HepG2 (cell line): Measurements from ENCODE around the gene PIGZ. TPM values are rescaled to one million over a fixed set of nuclear protein-coding genes. Genes with fewer than 3 reads are reported as not detected.

Source experiments
- ATAC-seq: fragments of 200-7000 bp; cut with Tn5 transposase; 3 replicates; pipeline ENCODE4 v1.9.1; 2020; ENCODE audit warnings: mild to moderate bottlenecking, moderate library complexity
- BruUV-seq: library from RNA; stranded (reverse); fragments of 400-500 nt; replicated peaks from 2 replicates; lab custom pipeline; 2021; lab: Mats Ljungman, UMichigan
- CTCF ChIA-PET: fragments of 300-600 bp; formaldehyde crosslinking; extraction: SDS; loops from one replicate; lab custom pipeline; 2021; ENCODE audit warnings: low total read pairs, inconsistent platforms, low intra/inter-chr PET ratio; lab: Yijun Ruan, JAX
- POLR2A ChIA-PET: fragments of 350-600 bp; sonication (Branson Sonifier 250); formaldehyde crosslinking; loops from one replicate; lab custom pipeline; 2020; ENCODE audit warnings: antibody characterized with exemption, inconsistent platforms; lab: Yijun Ruan, JAX
- DNase-seq: peaks from one replicate; pipeline ENCODE4 v3.0.0-alpha.2; 2015; ENCODE audit warnings: low spot score
- FAIRE-seq: peaks from 3 replicates; lab custom pipeline; 2011; peaks lifted over from hg19 to GRCh38; lab: Jason Lieb, UNC
- H2AFZ ChIP-seq: one replicate; pipeline ENCODE4 v1.6.1; 2011; ENCODE audit warnings: low read length, inconsistent platforms
- H3K27ac ChIP-seq: fragments of 300-600 bp; 3 replicates; pipeline ENCODE4 v1.8.0; 2011; ENCODE audit warnings: mixed run types, mild to moderate bottlenecking, mixed read lengths, low read length, inconsistent platforms; ENCODE audit not compliant: insufficient read depth; ENCODE audit errors: extremely low read length
- H3K27me3 ChIP-seq, 2 experiments: fragments of 200-600 bp in 1 of 2; 2 replicates in 1 of 2; 3 replicates in 1 of 2; pipeline versions ENCODE4 v1.6.0 to v1.8.0; 2011; ENCODE audit warnings: low read length in 2 of 2, mild to moderate bottlenecking in 2 of 2, moderate library complexity in 2 of 2, inconsistent platforms in 1 of 2; ENCODE audit not compliant: insufficient read depth in 2 of 2, control insufficient read depth in 1 of 2
- H3K36me3 ChIP-seq, 2 experiments: fragments of 200-600 bp in 1 of 2; replicated peaks in 1 of 2; 2 replicates in 1 of 2; 3 replicates in 1 of 2; pipeline versions ENCODE4 v1.5.1 to v1.8.0; 2011; ENCODE audit warnings: low read length in 2 of 2, inconsistent platforms in 1 of 2; ENCODE audit not compliant: insufficient read depth in 2 of 2, control insufficient read depth in 1 of 2
- H3K4me1 ChIP-seq: 2 replicates; pipeline ENCODE4 v1.5.1; 2012; ENCODE audit warnings: low read length, inconsistent platforms; ENCODE audit not compliant: insufficient read depth
- H3K4me2 ChIP-seq: 2 replicates; pipeline ENCODE4 v1.6.0; 2011; ENCODE audit warnings: low read depth, low read length, inconsistent platforms
- H3K4me3 ChIP-seq, 3 experiments: fragments of 200-600 bp in 1 of 3; sonication (generic), shearing (Covaris generic) in 1 of 3; replicated peaks in 1 of 3; 2 replicates each; pipeline ENCODE4 v1.5.1; 2011 to 2016; ENCODE audit warnings: low read length in 3 of 3, inconsistent platforms in 2 of 3, low read depth in 2 of 3, mild to moderate bottlenecking in 2 of 3, control low read depth in 1 of 3, mixed read lengths in 1 of 3; ENCODE audit not compliant: insufficient read depth in 1 of 3
- H3K79me2 ChIP-seq: one replicate; pipeline ENCODE4 v1.6.1; 2011; ENCODE audit warnings: low read length, inconsistent platforms; ENCODE audit not compliant: insufficient read depth
- H3K9ac ChIP-seq: 2 replicates; pipeline ENCODE4 v1.6.0; 2011; ENCODE audit warnings: mild to moderate bottlenecking, low read depth, low read length, inconsistent platforms; ENCODE audit not compliant: insufficient read depth
- H3K9me3 ChIP-seq: 2 replicates; pipeline ENCODE4 v1.5.1; 2012; ENCODE audit warnings: mild to moderate bottlenecking, low read length
- H4K20me1 ChIP-seq: 2 replicates; pipeline ENCODE4 v1.6.0; 2011; ENCODE audit warnings: inconsistent platforms, mild to moderate bottlenecking, low read length, moderate library complexity; ENCODE audit not compliant: insufficient read depth
- ARID5B ChIP-seq: IDR thresholded peaks from 2 replicates; pipeline ENCODE4 v1.4.0; 2020; ENCODE audit warnings: mild to moderate bottlenecking, missing genetic modification reagents
- HMG20A ChIP-seq: IDR thresholded peaks from 2 replicates; pipeline ENCODE4 v1.6.1; 2016; ENCODE audit warnings: borderline replicate concordance
- POLR2G ChIP-seq: fragments of 200-400 bp; formaldehyde crosslinking; IDR thresholded peaks from 2 replicates; pipeline ENCODE4 v1.6.1; 2018; ENCODE audit warnings: mild to moderate bottlenecking, low read depth, low read length, moderate library complexity
- RBFOX2 ChIP-seq: fragments of 200-400 bp; formaldehyde crosslinking; IDR thresholded peaks from 2 replicates; pipeline ENCODE4 v1.6.1; 2017; ENCODE audit warnings: low read depth, mild to moderate bottlenecking, low read length
- SNAPC2 ChIP-seq: sonication (generic); formaldehyde crosslinking; IDR thresholded peaks from 2 replicates; pipeline ENCODE4 v1.8.1; 2022; ENCODE audit warnings: mild to moderate bottlenecking, missing genetic modification reagents
- SOX13 ChIP-seq, 3 experiments: fragments of 450-650 bp in 1 of 3; sonication (generic) in 1 of 3; formaldehyde crosslinking in 1 of 3; IDR thresholded peaks in 2 of 3; conservative IDR thresholded peaks in 1 of 3; 2 replicates each; pipeline versions ENCODE4 v1.5.0 to v1.6.1; 2016 to 2020; ENCODE audit warnings: antibody characterized with exemption in 1 of 3, mild to moderate bottlenecking in 1 of 3, missing compliant biosample characterization in 1 of 3, missing genetic modification reagents in 1 of 3, moderate library complexity in 1 of 3
- TBX2 ChIP-seq: sonication (generic); formaldehyde crosslinking; IDR thresholded peaks from 2 replicates; pipeline ENCODE4 v1.5.0; 2020; ENCODE audit warnings: missing genetic modification reagents, mild to moderate bottlenecking, borderline replicate concordance
- TCF7 ChIP-seq: sonication (generic); IDR thresholded peaks from 2 replicates; pipeline ENCODE4 v1.6.1; 2016; ENCODE audit warnings: antibody characterized with exemption, low read depth
- WIZ ChIP-seq: sonication (generic); formaldehyde crosslinking; IDR thresholded peaks from 2 replicates; pipeline ENCODE4 v1.5.1; 2020; ENCODE audit warnings: mild to moderate bottlenecking, missing genetic modification reagents
- ZNF232 ChIP-seq: sonication (generic); formaldehyde crosslinking; IDR thresholded peaks from 2 replicates; pipeline ENCODE4 v1.4.0; 2020; ENCODE audit warnings: missing genetic modification reagents, borderline replicate concordance
- ZNF713 ChIP-seq: sonication (generic); formaldehyde crosslinking; IDR thresholded peaks from 2 replicates; pipeline ENCODE4 v1.4.0; 2020; ENCODE audit warnings: mild to moderate bottlenecking, missing genetic modification reagents
- WGBS: methylation state at CpG from one replicate; pipeline ENCODE4 v1.1.6; 2017; ENCODE audit warnings: low lambda C conversion rate; 5-methylcytosine and 5-hydroxymethylcytosine counted together
- in situ Hi-C: cut with HindIII; loops from 2 replicates; pipeline ENCODE4 v1.10.0; 2017; ENCODE audit warnings: low pct_unique_long_range_greater_than_20kb; ENCODE audit not compliant: extremely low pct_ligation_motif_present
- intact Hi-C: fragments of 100-400 bp; cut with micrococcal nuclease; formaldehyde crosslinking; loops from one replicate; pipeline ENCODE4 v1.10.0; 2022; ENCODE audit not compliant: unreplicated experiment
- polyA plus RNA-seq, 8 experiments: library from polyadenylated mRNA; depleted of rRNA in 3 of 8; stranded (reverse) in 7 of 8; unstranded in 1 of 8; fragments of >200 nt; fragmentation: Illumina TruSeq in 4 of 8; extraction: Trizol in 4 of 8; gene quantifications; 2 replicates each; pipeline versions ENCODE4 v1.2.1 to v1.2.3, GENCODE V29; 2011 to 2016; ENCODE audit warnings: low read depth in 4 of 8, missing spikeins in 1 of 8, mixed read lengths in 1 of 8; ENCODE audit not compliant: insufficient read depth in 1 of 8
- total RNA-seq, 5 experiments: library from RNA; depleted of rRNA; stranded (reverse); fragments of >200 nt; fragmentation: Illumina TruSeq; extraction: Trizol; gene quantifications; 2 replicates each; pipeline ENCODE4 v1.2.3, GENCODE V29; 2016; ENCODE audit warnings: low read depth in 1 of 5
- TF ChIP-seq, protein P1 (sequence below): sonication (generic); formaldehyde crosslinking; IDR thresholded peaks from 2 replicates; pipeline ENCODE4 v1.8.1; 2023; ENCODE audit warnings: mild to moderate bottlenecking, missing genetic modification reagents

The PIGZ gene
- total and polyA plus RNA-seq, 2 of the 13 experiments (the other 11 are each of a cell fraction or from before 2014, with no cell fraction given), result 4.7 to 60.5 TPM

DNA sequence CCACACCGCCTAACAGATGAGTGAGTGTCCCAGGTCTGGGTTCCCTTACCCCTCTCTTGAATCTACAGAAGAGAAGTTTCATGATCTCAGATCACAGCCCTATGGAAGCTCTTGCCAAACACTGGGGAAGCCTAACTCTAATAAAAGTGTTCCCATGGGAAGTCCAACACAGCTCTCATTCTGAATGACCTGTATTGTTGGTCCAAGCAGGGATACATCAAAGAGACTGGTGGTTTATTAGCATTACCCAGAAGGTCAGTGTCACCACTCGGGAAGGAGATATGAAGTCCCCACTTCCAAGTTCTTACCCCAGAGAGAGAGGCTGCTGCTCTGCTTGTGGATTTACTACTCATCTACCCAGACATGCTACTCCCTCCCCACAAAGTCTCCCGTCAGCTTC is 17.3 kb downstream of the PIGZ start:
- BruUV-seq, result no TSS peak
- ATAC-seq, result no peak
- ChIA-PET CTCF (no interaction called here), POLR2A (interaction anchor here (1.6 kb wide), 1 partner anchor 9 kb away, joined by 7 read pairs; the partner anchor contains the start of gene NCBP2)
- peaks cover 68% of the 10 kb centered on the region for H3K4me1 ChIP-seq
- peaks cover 0 to 3% of the 10 kb centered on the region in 2 experiments; a peak in 1 of 5 replicates for H3K36me3 ChIP-seq
- H3K79me2 ChIP-seq, result no peaks in the 10 kb centered on the region
- no peak overlapping the region for H2AFZ ChIP-seq
- peak; percentile 45; the same call in 1 of the 2 replicates for TF ChIP-seq RBFOX2
- 0 out of 2 replicates have a peak, but pooled peaks have one; percentile 31 for TF ChIP-seq ZNF232 (CRISPR knock-in tag)
- no peak for TF ChIP-seq SNAPC2 (CRISPR knock-in tag)
- no peak for TF ChIP-seq ZNF713 (CRISPR knock-in tag)
- 0 out of 2 replicates have a peak, but pooled peaks have one; percentile 31 for TF ChIP-seq POLR2G
- TF ChIP-seq SOX13 (IDR thresholded peaks at IDR 0.05), result no peak
- TF ChIP-seq SOX13 (CRISPR knock-in tag; conservative IDR thresholded peaks at IDR 0.05 in 1 of 2, IDR thresholded peaks at IDR 0.05 in 1 of 2), result peak in 1 of 2 experiments; percentile 38; a peak in 1 of 4 replicates
- TF ChIP-seq, protein P1, sequence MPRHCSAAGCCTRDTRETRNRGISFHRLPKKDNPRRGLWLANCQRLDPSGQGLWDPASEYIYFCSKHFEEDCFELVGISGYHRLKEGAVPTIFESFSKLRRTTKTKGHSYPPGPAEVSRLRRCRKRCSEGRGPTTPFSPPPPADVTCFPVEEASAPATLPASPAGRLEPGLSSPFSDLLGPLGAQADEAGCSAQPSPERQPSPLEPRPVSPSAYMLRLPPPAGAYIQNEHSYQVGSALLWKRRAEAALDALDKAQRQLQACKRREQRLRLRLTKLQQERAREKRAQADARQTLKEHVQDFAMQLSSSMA, result no peak
- TF ChIP-seq HMG20A (CRISPR knock-in tag), result peak; percentile 47; the same call in 1 of the 2 replicates
- 0 out of 2 replicates have a peak, but pooled peaks have one; percentile 12 for TF ChIP-seq TCF7
- peak; percentile 32 for TF ChIP-seq TBX2 (CRISPR knock-in tag)
- TF ChIP-seq WIZ, result no peak
- peak; percentile 23; the same call in 1 of the 2 replicates for TF ChIP-seq ARID5B
- no peaks in the 10 kb centered on the region for H3K27me3 ChIP-seq
- no peaks in the 10 kb centered on the region for H3K9me3 ChIP-seq
- H3K4me3 ChIP-seq, result no peak overlapping the region
- no peak for FAIRE-seq
- H4K20me1 ChIP-seq, result no peaks in the 10 kb centered on the region
- in situ Hi-C loops (no loop called here), intact Hi-C loops (no loop called here)
- 0 out of 2 replicates have a peak overlapping the region, but pooled peaks have one; percentile 9 for H3K4me2 ChIP-seq
- no peak overlapping the region for H3K9ac ChIP-seq
- 64% methylated on average over 2 of the region's 3 CpGs for WGBS
- H3K27ac ChIP-seq, result peak overlapping the region; percentile 38
- peak; percentile 56 for DNase-seq
